ENCODE data around the gene EIF4G3. TPM values are rescaled to one million over a fixed set of nuclear protein-coding genes. Genes with fewer than 3 reads are reported as not detected.

EIF4G3 gene
- total and polyA plus RNA-seq, 9 of the 15 experiments (the other 6 are each of a cell fraction or from before 2014, with no cell fraction given): 6.7 to 40.5 (median 32.1) TPM

- TF ChIP-seq E2F1 (CRISPR knock-in tag; IDR thresholded peaks at IDR 0.05) (peak; percentile 55; the same call in 1 of the 2 replicates), ZBTB26 (CRISPR knock-in tag; IDR thresholded peaks at IDR 0.05) (0 out of 2 replicates have a peak, but pooled peaks have one; percentile 24), CREM (IDR thresholded peaks at IDR 0.05; ENCODE audit: low read depth) (0 out of 2 replicates have a peak, but pooled peaks have one; percentile 9), HES1 (IDR thresholded peaks at IDR 0.05; ENCODE audit: low read depth) (peak; percentile 16; the same call in 1 of the 2 replicates), IRF9 (tag; IDR thresholded peaks at IDR 0.05) (peak; percentile 39; the same call in 1 of the 2 replicates), CREB1 (IDR thresholded peaks at IDR 0.05) (no peak), CREB1 (CRISPR knock-in tag; IDR thresholded peaks at IDR 0.05) (no peak), KDM1A (IDR thresholded peaks at IDR 0.05) (peak; percentile 71 to 87), HBP1 (CRISPR knock-in tag; IDR thresholded peaks at IDR 0.05) (no peak)
These were observed at the start of gene EIF4G3 (continued) for GRCh38 chr1:21176586-21177555.

Measured in K562 (cell line).